T-cell (primary cell): ENCODE results near the gene CD34. TPM values are rescaled to one million over a fixed set of nuclear protein-coding genes. Genes with fewer than 3 reads are reported as not detected.
"Not testable (repeated sequence)": the region's sequence is repeated elsewhere in the genome, so short reads cannot be mapped to it uniquely, and the experiment has no call there.

Experiments
- ATAC-seq, 4 experiments: fragments of 200-7000 bp in 3 of 4; fragments of 150-1000 bp in 1 of 4; cut with Tn5 transposase; replicated peaks in 1 of 4; 1 replicate in 3 of 4; 2 replicates in 1 of 4; pipeline ENCODE4 v1.10.0; 2021; ENCODE audit warnings: moderate library complexity in 3 of 4, mild to moderate bottlenecking in 2 of 4, moderate number of reproducible peaks in 1 of 4
- CTCF ChIA-PET, 2 donors: fragments of 300-600 bp; sonication (Branson Sonifier 250); formaldehyde crosslinking; loops; one replicate each; lab custom pipeline; 2022; ENCODE audit warnings: antibody characterized with exemption in 2 of 2; lab: Charles Lee
- POLR2A ChIA-PET, 2 donors: fragments of 300-600 bp; sonication (Branson Sonifier 250); formaldehyde crosslinking; loops; one replicate each; lab custom pipeline; 2022; ENCODE audit warnings: antibody characterized with exemption in 2 of 2; lab: Charles Lee
- DNase-seq, 35 experiments: peaks; one replicate each; pipeline versions ENCODE4 v3.0.0 to v3.0.0-alpha.2; 2013 to 2023
- H3K27ac ChIP-seq: one replicate; pipeline ENCODE4 v1.5.1; 2013; ENCODE audit warnings: low read length
- H3K27me3 ChIP-seq, 2 experiments: replicated peaks in 1 of 2; 1 replicate in 1 of 2; 2 replicates in 1 of 2; pipeline versions ENCODE4 v1.6.1 to v1.7.0; 2013; ENCODE audit warnings: low read length in 1 of 2, mixed read lengths in 1 of 2; ENCODE audit not compliant: control insufficient read depth in 2 of 2, insufficient read depth in 2 of 2; ENCODE audit errors: extremely low read depth in 1 of 2
- H3K36me3 ChIP-seq, 2 donors: 1 replicate in 1 of 2; 2 replicates in 1 of 2; pipeline versions ENCODE4 v1.6.1 to v1.7.0; 2013; ENCODE audit warnings: low read length in 1 of 2; ENCODE audit not compliant: control insufficient read depth in 2 of 2, insufficient read depth in 1 of 2; ENCODE audit errors: extremely low read depth in 1 of 2
- H3K4me1 ChIP-seq, 2 experiments: 1 replicate in 1 of 2; 2 replicates in 1 of 2; pipeline versions ENCODE4 v1.6.1 to v1.7.0; 2013; ENCODE audit warnings: low read length in 2 of 2, mixed read lengths in 1 of 2; ENCODE audit not compliant: insufficient read depth in 2 of 2, control insufficient read depth in 1 of 2; ENCODE audit errors: extremely low read depth in 1 of 2
- H3K4me3 ChIP-seq, 2 donors: 1 replicate in 1 of 2; 2 replicates in 1 of 2; pipeline versions ENCODE4 v1.5.1 to v1.7.0; 2013; ENCODE audit warnings: mild to moderate bottlenecking in 2 of 2, low read length in 1 of 2, moderate library complexity in 1 of 2; ENCODE audit not compliant: control insufficient read depth in 1 of 2; ENCODE audit errors: extremely low read depth in 1 of 2
- H3K9me3 ChIP-seq: 2 replicates; pipeline ENCODE4 v1.7.0; 2013
- H3K27ac Mint-ChIP-seq, 2 donors: one replicate each; pipeline ENCODE4 v1.8.0; 2020 to 2021; ENCODE audit warnings: mild to moderate bottlenecking in 2 of 2, mixed read lengths in 2 of 2
- H3K27me3 Mint-ChIP-seq, 2 donors: one replicate each; pipeline ENCODE4 v1.8.0; 2021 to 2022; ENCODE audit warnings: mixed read lengths in 2 of 2
- H3K36me3 Mint-ChIP-seq: one replicate; pipeline ENCODE4 v1.8.0; 2021; ENCODE audit warnings: mixed read lengths
- H3K4me1 Mint-ChIP-seq, 3 donors: one replicate each; pipeline ENCODE4 v1.8.0; 2020 to 2022; ENCODE audit warnings: mixed read lengths in 3 of 3, mild to moderate bottlenecking in 1 of 3
- H3K4me3 Mint-ChIP-seq, 3 donors: one replicate each; pipeline ENCODE4 v1.8.0; 2020 to 2022; ENCODE audit warnings: mild to moderate bottlenecking in 3 of 3, mixed read lengths in 3 of 3, moderate library complexity in 3 of 3
- H3K9me3 Mint-ChIP-seq, 3 donors: one replicate each; pipeline ENCODE4 v1.8.0; 2020 to 2022; ENCODE audit warnings: mixed read lengths in 3 of 3
- WGBS: methylation state at CpG from one replicate; pipeline ENCODE4 v1.1.5; 2013; ENCODE audit warnings: missing lambda C conversion rate; ENCODE audit not compliant: insufficient coverage; 5-methylcytosine and 5-hydroxymethylcytosine counted together
- total RNA-seq, 35 experiments: library from RNA in 6 of 35; stranded (reverse) in 6 of 35; fragments of 120-200 nt in 1 of 35; gene quantifications; one replicate each; pipeline versions ENCODE4 v1.2.1 to v1.2.4 and lab custom pipeline; 2013 to 2026

CD34 gene
- total RNA-seq, 5 donors from 2014 or later (not counting 1 experiment from before 2014, with no cell fraction given) = 0.57 to 1.6 (median 0.83) TPM

DNA sequence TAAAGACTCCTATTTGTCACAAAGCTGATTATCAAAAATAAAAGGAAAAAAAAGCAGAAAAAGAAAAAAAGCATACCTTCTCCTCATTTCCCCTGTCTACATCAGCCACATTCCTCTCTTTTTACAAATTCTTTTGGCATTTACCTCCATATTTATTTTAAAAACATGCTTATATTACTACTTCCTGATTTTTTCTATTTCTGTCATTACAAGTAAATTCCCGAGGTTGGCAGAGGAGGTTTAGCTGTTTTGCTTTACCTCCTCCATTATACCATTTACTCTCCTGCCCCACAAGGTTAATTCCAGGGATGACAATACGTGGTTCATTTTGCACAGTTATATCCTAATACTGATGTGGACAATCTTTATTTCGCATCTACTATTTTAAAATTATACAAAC is 26.3 kb upstream of the CD34 start:
- DNase-seq = no peak
- Mint-ChIP-seq H3K4me3 (no peak overlapping the region), H3K36me3 (no peaks in the 10 kb centered on the region), H3K4me1 (no peaks in the 10 kb centered on the region), H3K27me3 (peaks cover 22 to 36% of the 10 kb centered on the region in 2 donors), H3K27ac (no peak overlapping the region), H3K9me3 (no peaks in the 10 kb centered on the region)
- H3K4me3 ChIP-seq = no peak overlapping the region
- peaks cover 0 to 7% of the 10 kb centered on the region in 2 experiments for H3K27me3 ChIP-seq
- no peak for ATAC-seq
- H3K36me3 ChIP-seq = no peaks in the 10 kb centered on the region
- H3K4me1 ChIP-seq = no peaks in the 10 kb centered on the region
- CTCF ChIA-PET = no interaction called here
- POLR2A ChIA-PET = no interaction called here
- WGBS = no CpG with 5 or more reads among the region's 3 CpGs
- no peaks in the 10 kb centered on the region for H3K9me3 ChIP-seq
- H3K27ac ChIP-seq = no peak overlapping the region

DNA sequence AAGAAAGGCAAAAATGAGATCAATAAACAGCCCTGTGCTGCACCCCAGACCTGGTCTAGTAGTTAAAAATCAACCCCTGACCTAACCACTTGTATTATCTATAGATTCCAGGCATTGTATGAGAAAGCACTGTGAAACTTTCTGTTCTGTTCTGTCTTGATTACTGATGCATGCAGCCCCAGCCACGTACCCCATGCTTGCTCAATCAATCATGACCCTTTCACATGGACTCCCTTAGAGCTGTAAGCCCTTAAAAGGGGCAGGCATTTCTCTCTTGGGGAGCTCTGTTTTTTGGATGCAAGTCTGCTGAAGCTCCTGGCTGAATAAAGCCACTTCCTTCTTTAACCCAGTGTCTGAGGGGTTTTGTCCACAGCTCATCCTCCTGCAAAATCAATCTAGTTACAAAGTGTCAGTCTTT is 24.2 kb upstream of the CD34 start:
- H3K4me3 Mint-ChIP-seq = no peak overlapping the region
- DNase-seq (no peak), ATAC-seq (no peak)
- Histone ChIP-seq H3K27me3 (peaks cover 0 to 4% of the 10 kb centered on the region in 2 experiments), H3K4me3 (no peak overlapping the region), H3K4me1 (no peaks in the 10 kb centered on the region), H3K27ac (no peak overlapping the region), H3K36me3 (no peaks in the 10 kb centered on the region), H3K9me3 (no peaks in the 10 kb centered on the region)
- no peaks in the 10 kb centered on the region for H3K4me1 Mint-ChIP-seq
- no peaks in the 10 kb centered on the region for H3K9me3 Mint-ChIP-seq
- CTCF ChIA-PET = no interaction called here
- no peak overlapping the region for H3K27ac Mint-ChIP-seq
- WGBS = 100% methylated on average over 1 of the region's 1 CpG
- H3K36me3 Mint-ChIP-seq = no peaks in the 10 kb centered on the region
- peaks cover 20 to 25% of the 10 kb centered on the region in 2 donors for H3K27me3 Mint-ChIP-seq
- POLR2A ChIA-PET = no interaction called here

DNA sequence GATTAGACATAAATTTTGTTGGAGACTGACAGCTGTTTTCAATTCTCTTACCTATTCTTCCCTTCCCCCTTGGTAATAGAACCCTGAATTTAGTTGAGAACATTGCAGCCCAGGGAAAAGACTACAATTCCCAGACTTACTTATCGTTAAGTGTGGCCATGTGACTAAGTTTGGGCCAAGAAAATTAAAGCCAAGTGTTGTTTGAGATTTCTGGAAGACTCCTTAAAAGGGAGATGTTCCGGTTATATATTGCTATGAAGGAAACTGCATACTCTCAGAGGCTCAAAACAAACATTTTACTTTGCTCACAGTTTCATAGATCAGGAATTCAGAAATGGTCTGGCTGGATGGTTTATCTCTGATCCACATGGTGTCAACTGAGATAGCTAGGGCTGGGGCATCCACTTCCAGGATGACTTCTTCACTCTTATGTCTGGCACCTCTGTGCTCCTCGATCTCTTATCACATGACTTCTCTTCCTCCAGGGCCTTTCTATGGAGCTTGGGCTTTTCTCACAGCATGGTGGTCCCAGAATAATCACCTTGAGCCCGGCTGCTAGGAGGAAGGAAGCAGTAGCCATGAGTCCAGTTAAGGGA is 22.4 kb upstream of the CD34 start:
- H3K4me3 Mint-ChIP-seq = no peak overlapping the region
- ChIA-PET POLR2A (no interaction called here), CTCF (no interaction called here)
- H3K9me3 Mint-ChIP-seq = no peaks in the 10 kb centered on the region
- H3K27ac Mint-ChIP-seq = no peak overlapping the region
- Histone ChIP-seq H3K36me3 (no peaks in the 10 kb centered on the region), H3K27me3 (peaks cover 0 to 4% of the 10 kb centered on the region in 2 experiments), H3K9me3 (no peaks in the 10 kb centered on the region), H3K4me3 (no peak overlapping the region), H3K4me1 (no peaks in the 10 kb centered on the region), H3K27ac (no peak overlapping the region)
- WGBS = no CpG with 5 or more reads among the region's 4 CpGs
- DNase-seq (no peak), ATAC-seq (no peak)
- peaks cover 8 to 15% of the 10 kb centered on the region in 2 donors for H3K27me3 Mint-ChIP-seq
- H3K4me1 Mint-ChIP-seq = no peaks in the 10 kb centered on the region
- no peaks in the 10 kb centered on the region for H3K36me3 Mint-ChIP-seq

DNA sequence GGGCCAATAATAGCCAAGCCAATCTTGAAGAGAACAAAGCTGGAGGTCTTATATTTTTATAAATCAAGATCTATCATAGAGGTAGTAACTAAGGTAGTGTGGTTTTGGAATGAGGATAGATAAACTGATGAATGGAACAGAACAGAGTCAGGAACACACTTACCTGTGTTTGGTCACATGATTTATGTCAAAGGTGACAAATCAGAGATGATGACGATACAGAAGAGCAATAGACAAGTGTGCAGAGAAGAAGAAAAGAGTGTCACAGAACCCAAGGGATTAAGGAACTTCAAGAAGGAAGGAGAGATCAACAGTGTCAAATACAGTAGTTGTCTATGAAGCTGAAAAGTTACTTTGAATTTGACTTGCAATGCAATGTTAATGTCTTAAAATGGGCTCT is 16.1 kb upstream of the CD34 start:
- H3K27me3 Mint-ChIP-seq = peaks cover 20 to 24% of the 10 kb centered on the region in 2 donors
- CTCF ChIA-PET = no interaction called here
- POLR2A ChIA-PET = no interaction called here

DNA sequence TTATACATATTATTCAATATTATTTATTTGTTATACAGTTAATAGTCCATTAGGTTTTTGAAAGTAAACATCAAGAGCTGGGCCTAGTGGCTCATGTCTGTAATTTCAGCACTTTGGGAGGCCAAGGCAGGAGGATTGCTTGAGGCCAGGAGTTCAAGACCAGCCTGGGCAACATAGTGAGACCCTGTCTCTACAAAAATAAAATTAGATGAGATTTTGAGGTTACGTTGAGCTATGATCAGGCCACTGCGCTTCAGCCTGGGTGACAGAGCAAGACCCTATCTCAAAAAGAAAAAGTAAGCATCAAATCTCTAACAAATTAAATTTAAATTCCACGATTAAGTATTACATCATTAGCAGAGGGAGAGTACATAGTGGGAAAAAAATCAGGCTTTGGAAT is 15.0 kb upstream of the CD34 start:
- H3K27ac Mint-ChIP-seq, H3K4me1 Mint-ChIP-seq, H3K4me3 ChIP-seq, ATAC-seq, H3K4me3 Mint-ChIP-seq, H3K4me1 ChIP-seq, H3K36me3 Mint-ChIP-seq, DNase-seq, POLR2A ChIA-PET, H3K9me3 ChIP-seq, H3K9me3 Mint-ChIP-seq, CTCF ChIA-PET, H3K36me3 ChIP-seq, H3K27ac ChIP-seq: not testable (repeated sequence)
- H3K27me3 ChIP-seq = peaks cover 0 to 17% of the 10 kb centered on the region in 2 experiments
- H3K27me3 Mint-ChIP-seq = peaks cover 24 to 29% of the 10 kb centered on the region in 2 donors
- WGBS = no CpG with 5 or more reads among the region's 3 CpGs

More for the DNA sequence above, 16.1 kb upstream of the CD34 start:
- Histone ChIP-seq H3K27ac (no peak overlapping the region), H3K4me1 (no peaks in the 10 kb centered on the region), H3K9me3 (no peaks in the 10 kb centered on the region), H3K4me3 (no peak overlapping the region), H3K27me3 (peaks cover 0 to 17% of the 10 kb centered on the region in 2 experiments), H3K36me3 (no peaks in the 10 kb centered on the region)
- 80% methylated on average over 1 of the region's 1 CpG for WGBS
- no peak overlapping the region for H3K27ac Mint-ChIP-seq
- DNase-seq (no peak), ATAC-seq (no peak)
- no peaks in the 10 kb centered on the region for H3K36me3 Mint-ChIP-seq
- H3K4me3 Mint-ChIP-seq = no peak overlapping the region
- no peaks in the 10 kb centered on the region for H3K4me1 Mint-ChIP-seq
- H3K9me3 Mint-ChIP-seq = no peaks in the 10 kb centered on the region

DNA sequence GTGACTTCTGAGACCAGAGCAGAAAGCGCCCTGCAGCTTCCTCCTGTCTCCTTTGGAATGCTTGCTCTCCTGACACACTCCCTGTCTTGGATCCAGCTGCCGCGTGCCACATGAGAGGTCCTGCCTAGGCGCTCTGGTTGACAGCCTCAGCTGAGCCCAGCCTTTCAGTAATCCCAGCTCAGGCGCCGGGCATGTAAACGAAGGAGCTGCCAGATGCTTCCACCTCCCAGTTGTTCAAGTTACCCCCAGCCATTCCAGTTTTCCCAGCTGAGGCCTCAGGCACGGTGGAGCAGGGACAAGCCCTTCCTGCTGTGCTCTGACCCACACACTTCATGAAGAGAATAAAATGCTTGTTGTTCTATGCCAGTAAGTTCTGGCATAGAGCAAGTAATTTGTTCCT is 14.3 kb upstream of the CD34 start:
- POLR2A ChIA-PET = no interaction called here
- Mint-ChIP-seq H3K9me3 (no peaks in the 10 kb centered on the region), H3K36me3 (no peaks in the 10 kb centered on the region), H3K27me3 (peaks cover 23 to 30% of the 10 kb centered on the region in 2 donors), H3K4me1 (no peaks in the 10 kb centered on the region), H3K27ac (no peak overlapping the region), H3K4me3 (no peak overlapping the region)
- DNase-seq = no peak
- Histone ChIP-seq H3K36me3 (no peaks in the 10 kb centered on the region), H3K4me1 (no peaks in the 10 kb centered on the region), H3K4me3 (no peak overlapping the region), H3K9me3 (no peaks in the 10 kb centered on the region), H3K27ac (no peak overlapping the region), H3K27me3 (peaks cover 0 to 17% of the 10 kb centered on the region in 2 experiments)
- WGBS = 88% methylated on average over 7 of the region's 8 CpGs
- ATAC-seq = no peak
- CTCF ChIA-PET = interaction anchor here in 1 of 2 donors (0.7 kb wide), 1 partner anchor 1870 kb away, joined by 3 read pairs; no protein-coding TSS in a partner anchor
